Smooth muscle cell (in vitro differentiated cells): ENCODE results near the gene PPP1R12C. TPM values are rescaled to one million over a fixed set of nuclear protein-coding genes. Genes with fewer than 3 reads are reported as not detected.

Source experiments
- DNase-seq: peaks from one replicate; lab custom pipeline; 2025; ENCODE audit not compliant: unreplicated experiment; lab: John Stamatoyannopoulos, UW
- H2AFZ ChIP-seq: fragments of 200-600 bp; sonication (generic); 2 replicates; pipeline ENCODE4 v1.6.0; 2016; ENCODE audit warnings: antibody characterized with exemption, low read depth, mild to moderate bottlenecking
- H3F3A ChIP-seq: fragments of 200-600 bp; sonication (generic); 2 replicates; pipeline ENCODE4 v1.6.0; 2017; ENCODE audit warnings: antibody characterized with exemption, low read depth
- H3K27ac ChIP-seq: fragments of 200-600 bp; sonication (generic); 2 replicates; pipeline ENCODE4 v1.5.1; 2016; ENCODE audit warnings: low read depth, mild to moderate bottlenecking
- H3K27me3 ChIP-seq: fragments of 200-600 bp; sonication (generic); 2 replicates; pipeline ENCODE4 v1.6.1; 2016; ENCODE audit warnings: low read depth, mild to moderate bottlenecking
- H3K36me3 ChIP-seq: fragments of 200-600 bp; sonication (generic); 2 replicates; pipeline ENCODE4 v1.5.1; 2016; ENCODE audit warnings: low read depth
- H3K4me1 ChIP-seq: fragments of 200-600 bp; sonication (generic); 2 replicates; pipeline ENCODE4 v1.5.1; 2016; ENCODE audit warnings: low read depth
- H3K4me2 ChIP-seq: fragments of 200-600 bp; sonication (generic); 2 replicates; pipeline ENCODE4 v1.6.0; 2016; ENCODE audit warnings: mild to moderate bottlenecking
- H3K4me3 ChIP-seq: fragments of 200-600 bp; sonication (generic); 2 replicates; pipeline ENCODE4 v1.5.1; 2016; ENCODE audit warnings: mild to moderate bottlenecking
- H3K79me2 ChIP-seq: fragments of 200-600 bp; sonication (generic); 2 replicates; pipeline ENCODE4 v1.6.0; 2016; ENCODE audit warnings: low read depth, mild to moderate bottlenecking
- H3K9ac ChIP-seq: fragments of 200-600 bp; sonication (generic); 2 replicates; pipeline ENCODE4 v1.6.0; 2016; ENCODE audit warnings: low read depth
- H3K9me3 ChIP-seq: fragments of 200-600 bp; sonication (generic); replicated peaks from 2 replicates; pipeline ENCODE4 v1.5.1; 2016; ENCODE audit warnings: low read depth
- H4K20me1 ChIP-seq: fragments of 200-600 bp; sonication (generic); 2 replicates; pipeline ENCODE4 v1.6.0; 2016; ENCODE audit warnings: low read depth
- WGBS: methylation state at CpG from one replicate; pipeline ENCODE4 v1.1.7; 2016; ENCODE audit warnings: low lambda C conversion rate; 5-methylcytosine and 5-hydroxymethylcytosine counted together
- polyA plus RNA-seq: library from polyadenylated mRNA; unstranded; fragments of >200 nt; fragmentation: Nextera tagmentation; extraction: Ambion mirVana; gene quantifications from 2 replicates; pipeline ENCODE4 v1.2.1, GENCODE V29; 2016
- total RNA-seq: library from RNA; depleted of rRNA; stranded (reverse); fragments of >200 nt; gene quantifications from 2 replicates; pipeline ENCODE4 v1.2.3, GENCODE V29; 2014
- TF ChIP-seq, protein P1 (sequence below): fragments of 200-600 bp; sonication (generic); IDR thresholded peaks from 2 replicates; pipeline ENCODE4 v1.5.1; 2017; ENCODE audit warnings: borderline replicate concordance, mild to moderate bottlenecking, antibody characterized with exemption; ENCODE audit not compliant: insufficient read depth, poor library complexity, severe bottlenecking

Gene PPP1R12C
- total and polyA plus RNA-seq, 2 experiments from 2014 or later: 26.1 to 30.5 TPM

GRCh38 chr19:55087542-55087901 is 29.9 kb downstream of the PPP1R12C start:
- Histone ChIP-seq H3K27me3 (peaks cover 27% of the 10 kb centered on the region), H3K4me3 (peak overlapping the region; percentile 55), H2AFZ (no peak overlapping the region), H3K27ac (no peak overlapping the region), H3K9ac (no peak overlapping the region), H4K20me1 (peaks cover 29% of the 10 kb centered on the region), H3K36me3 (no peaks in the 10 kb centered on the region), H3K79me2 (no peaks in the 10 kb centered on the region), H3F3A (peaks cover 6% of the 10 kb centered on the region), H3K9me3 (no peaks in the 10 kb centered on the region), H3K4me1 (peaks cover 8% of the 10 kb centered on the region), H3K4me2 (peak overlapping the region; percentile 94)
- DNase-seq: no peak
- TF ChIP-seq, protein P1, sequence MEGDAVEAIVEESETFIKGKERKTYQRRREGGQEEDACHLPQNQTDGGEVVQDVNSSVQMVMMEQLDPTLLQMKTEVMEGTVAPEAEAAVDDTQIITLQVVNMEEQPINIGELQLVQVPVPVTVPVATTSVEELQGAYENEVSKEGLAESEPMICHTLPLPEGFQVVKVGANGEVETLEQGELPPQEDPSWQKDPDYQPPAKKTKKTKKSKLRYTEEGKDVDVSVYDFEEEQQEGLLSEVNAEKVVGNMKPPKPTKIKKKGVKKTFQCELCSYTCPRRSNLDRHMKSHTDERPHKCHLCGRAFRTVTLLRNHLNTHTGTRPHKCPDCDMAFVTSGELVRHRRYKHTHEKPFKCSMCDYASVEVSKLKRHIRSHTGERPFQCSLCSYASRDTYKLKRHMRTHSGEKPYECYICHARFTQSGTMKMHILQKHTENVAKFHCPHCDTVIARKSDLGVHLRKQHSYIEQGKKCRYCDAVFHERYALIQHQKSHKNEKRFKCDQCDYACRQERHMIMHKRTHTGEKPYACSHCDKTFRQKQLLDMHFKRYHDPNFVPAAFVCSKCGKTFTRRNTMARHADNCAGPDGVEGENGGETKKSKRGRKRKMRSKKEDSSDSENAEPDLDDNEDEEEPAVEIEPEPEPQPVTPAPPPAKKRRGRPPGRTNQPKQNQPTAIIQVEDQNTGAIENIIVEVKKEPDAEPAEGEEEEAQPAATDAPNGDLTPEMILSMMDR: no peak
- 24% methylated on average over 17 of the region's 17 CpGs for WGBS

DNA sequence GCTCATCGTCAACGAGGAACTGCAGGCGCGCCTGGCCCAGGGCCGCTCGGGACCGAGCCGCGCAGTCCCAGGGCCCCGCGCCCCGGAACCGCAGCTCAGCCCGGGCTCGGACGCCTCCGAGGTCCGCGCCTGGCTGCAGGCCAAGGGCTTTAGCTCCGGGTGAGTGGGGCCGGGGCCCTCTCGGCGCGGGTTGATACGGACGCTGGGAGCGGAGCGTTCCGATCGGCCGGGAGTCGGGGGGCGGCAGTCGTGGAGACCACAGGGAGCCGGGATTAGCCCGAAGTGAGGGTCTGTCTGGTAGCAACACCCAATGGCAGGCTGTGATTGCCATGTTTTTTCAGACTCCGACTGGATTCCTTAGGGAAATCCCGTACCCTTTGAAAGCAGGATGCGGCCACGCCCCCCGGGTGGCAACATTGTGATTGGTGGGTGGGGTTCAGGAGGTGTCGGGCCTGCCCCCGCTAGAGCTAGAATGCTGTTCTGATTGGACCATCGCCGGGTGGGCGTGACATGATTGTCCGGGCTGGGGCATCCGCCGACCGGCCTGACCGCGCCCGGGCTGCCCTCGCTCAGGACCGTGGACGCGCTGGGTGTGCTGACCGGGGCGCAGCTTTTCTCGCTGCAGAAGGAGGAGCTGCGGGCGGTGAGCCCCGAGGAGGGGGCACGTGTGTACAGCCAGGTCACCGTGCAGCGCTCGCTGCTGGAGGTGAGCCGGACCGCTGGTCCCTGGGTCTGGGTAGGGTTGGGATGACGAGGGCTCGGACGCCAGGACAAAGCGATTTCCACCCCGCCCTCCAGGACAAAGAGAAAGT is 30.5 kb downstream of the PPP1R12C start:
- H3F3A ChIP-seq: peaks cover 6% of the 10 kb centered on the region
- H3K4me1 ChIP-seq: peaks cover 8% of the 10 kb centered on the region
- peaks cover 33% of the 10 kb centered on the region for H3K27me3 ChIP-seq
- no peaks in the 10 kb centered on the region for H3K79me2 ChIP-seq
- WGBS: 3% methylated on average over 73 of the region's 74 CpGs
- H4K20me1 ChIP-seq: peaks cover 29% of the 10 kb centered on the region
- TF ChIP-seq, protein P1: no peak
- no peak overlapping the region for H3K27ac ChIP-seq
- no peak overlapping the region for H2AFZ ChIP-seq
- no peak overlapping the region for H3K9ac ChIP-seq
- H3K36me3 ChIP-seq: no peaks in the 10 kb centered on the region
- DNase-seq: peak; percentile 82
- peak overlapping the region; percentile 94 for H3K4me2 ChIP-seq
- no peaks in the 10 kb centered on the region for H3K9me3 ChIP-seq
- peak overlapping the region; percentile 55 for H3K4me3 ChIP-seq

DNA sequence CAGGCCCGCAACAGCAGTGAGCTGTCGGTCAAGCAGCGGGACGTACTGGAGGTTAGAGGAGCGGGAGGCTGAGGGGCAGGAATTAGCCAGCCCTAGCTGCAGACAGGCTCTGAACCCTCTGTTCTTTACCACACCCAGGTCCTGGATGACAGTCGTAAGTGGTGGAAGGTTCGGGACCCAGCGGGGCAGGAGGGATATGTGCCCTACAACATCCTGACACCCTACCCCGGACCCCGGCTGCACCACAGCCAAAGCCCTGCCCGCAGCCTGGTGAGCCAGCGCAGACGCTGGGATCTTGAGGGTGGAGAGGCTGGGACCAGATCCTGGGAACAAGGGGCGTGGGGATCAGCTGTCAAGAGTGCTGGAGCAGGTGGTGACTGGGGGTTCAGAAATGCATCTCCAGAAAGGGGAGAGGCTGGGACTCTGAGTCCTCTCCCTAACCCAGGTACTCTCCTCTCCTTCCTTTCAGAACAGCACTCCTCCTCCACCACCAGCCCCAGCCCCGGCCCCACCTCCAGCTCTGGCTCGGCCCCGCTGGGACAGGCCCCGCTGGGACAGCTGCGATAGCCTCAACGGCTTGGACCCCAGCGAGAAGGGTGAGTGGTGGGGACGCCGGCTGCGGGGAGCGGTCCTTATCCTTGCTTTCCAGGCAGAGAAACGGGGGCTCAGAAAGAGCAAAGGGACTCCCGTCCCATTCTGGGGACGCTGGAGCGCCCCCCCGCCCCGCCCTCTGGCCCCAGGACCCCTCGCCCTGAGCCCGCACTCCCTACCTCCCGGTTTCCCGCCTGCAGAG is 31.3 kb downstream of the PPP1R12C start:
- Histone ChIP-seq H3K27ac (no peak overlapping the region), H3K9me3 (no peaks in the 10 kb centered on the region), H3K9ac (no peak overlapping the region), H3K4me2 (peak overlapping the region; percentile 94), H3K4me1 (peaks cover 8% of the 10 kb centered on the region), H3K36me3 (no peaks in the 10 kb centered on the region), H3F3A (peaks cover 6% of the 10 kb centered on the region), H4K20me1 (peaks cover 29% of the 10 kb centered on the region), H3K4me3 (peak overlapping the region; percentile 55), H2AFZ (no peak overlapping the region), H3K79me2 (no peaks in the 10 kb centered on the region), H3K27me3 (peaks cover 42% of the 10 kb centered on the region)
- DNase-seq: no peak
- TF ChIP-seq, protein P1: no peak
- 31% methylated on average over 33 of the region's 35 CpGs for WGBS
